Measurements from ENCODE around the gene PSRC1. TPM values are rescaled to one million over a fixed set of nuclear protein-coding genes. Genes with fewer than 3 reads are reported as not detected.

Gene PSRC1
- total RNA-seq, 4 donors from 2014 or later, result 5.3 to 12.5 (median 6.4) TPM

- WGBS, result 62% methylated on average over 19 of the region's 20 CpGs
- DNase-seq (ENCODE audit: extremely low spot score), result no peak
- no peaks in the 10 kb centered on the region for H3K36me3 ChIP-seq
- intact Hi-C loops (cut with DNase I), result no loop called here
- peaks cover 30 to 47% (median 43%) of the 10 kb centered on the region in 4 donors for H3K4me1 ChIP-seq
- H3K27ac ChIP-seq (replicated peaks in 1 of 4), result peak overlapping the region; percentile 70 to 80 (median 74)
- no peaks in the 10 kb centered on the region for H3K9me3 ChIP-seq
- TF ChIP-seq EP300 (IDR thresholded peaks at IDR 0.05) (no peak), POLR2AphosphoS5 (IDR thresholded peaks at IDR 0.05) (no peak), POLR2A (IDR thresholded peaks at IDR 0.05; ENCODE audit: low read depth) (no peak), CTCF (IDR thresholded peaks at IDR 0.05) (no peak)
- no peaks in the 10 kb centered on the region for H3K27me3 ChIP-seq
- no peak overlapping the region for H3K4me3 ChIP-seq
Measured at GRCh38 chr1:109299558-109300343, 16.8 kb upstream of the PSRC1 start.

GRCh38 chr1:109298666-109299557, 16.0 kb upstream of the PSRC1 start:
- H3K4me3 ChIP-seq, result no peak overlapping the region
- peak overlapping the region; percentile 70 to 80 (median 74) for H3K27ac ChIP-seq (replicated peaks in 1 of 4)
- H3K27me3 ChIP-seq, result no peaks in the 10 kb centered on the region
- H3K9me3 ChIP-seq, result no peaks in the 10 kb centered on the region
- no peak for DNase-seq (ENCODE audit: extremely low spot score)
- peaks cover 23 to 38% (median 35%) of the 10 kb centered on the region in 4 donors for H3K4me1 ChIP-seq
- WGBS, result 24% methylated on average over 11 of the region's 11 CpGs
- TF ChIP-seq CTCF (IDR thresholded peaks at IDR 0.05) (no peak), POLR2AphosphoS5 (IDR thresholded peaks at IDR 0.05) (peak in 1 of 2 donors; percentile 32)
- no peaks in the 10 kb centered on the region for H3K36me3 ChIP-seq
- intact Hi-C loops (cut with DNase I), result no loop called here

- Histone ChIP-seq H3K27ac (replicated peaks in 1 of 4) (no peak overlapping the region), H3K9me3 (no peaks in the 10 kb centered on the region), H3K4me3 (no peak overlapping the region), H3K36me3 (no peaks in the 10 kb centered on the region), H3K27me3 (no peaks in the 10 kb centered on the region), H3K4me1 (peaks cover 23 to 30% (median 27%) of the 10 kb centered on the region in 4 donors)
- intact Hi-C loops (cut with DNase I), result no loop called here
- no peak for DNase-seq (ENCODE audit: extremely low spot score)
- 90% methylated on average over 16 of the region's 16 CpGs for WGBS
- TF ChIP-seq CTCF (IDR thresholded peaks at IDR 0.05) (no peak), EP300 (IDR thresholded peaks at IDR 0.05) (no peak), POLR2A (IDR thresholded peaks at IDR 0.05; ENCODE audit: low read depth) (no peak), POLR2AphosphoS5 (IDR thresholded peaks at IDR 0.05) (no peak)
Measured at GRCh38 chr1:109296782-109297181, 13.8 kb upstream of the PSRC1 start.

GRCh38 chr1:109295712-109296415, 12.9 kb upstream of the PSRC1 start:
- TF ChIP-seq POLR2A (IDR thresholded peaks at IDR 0.05; ENCODE audit: low read depth) (no peak), EP300 (IDR thresholded peaks at IDR 0.05) (no peak)
- WGBS, result 76% methylated on average over 11 of the region's 12 CpGs
- intact Hi-C loops (cut with DNase I), result no loop called here

More at GRCh38 chr1:109295712-109296415, 12.9 kb upstream of the PSRC1 start:
- DNase-seq (ENCODE audit: extremely low spot score), result no peak
- Histone ChIP-seq H3K9me3 (no peaks in the 10 kb centered on the region), H3K27ac (replicated peaks in 1 of 4) (no peak overlapping the region), H3K36me3 (no peaks in the 10 kb centered on the region), H3K4me3 (no peak overlapping the region), H3K4me1 (peaks cover 23 to 30% (median 27%) of the 10 kb centered on the region in 4 donors), H3K27me3 (no peaks in the 10 kb centered on the region)
